Measurements from ENCODE around the gene LRRC55. TPM values are rescaled to one million over a fixed set of nuclear protein-coding genes. Genes with fewer than 3 reads are reported as not detected.

LRRC55 gene, protein sequence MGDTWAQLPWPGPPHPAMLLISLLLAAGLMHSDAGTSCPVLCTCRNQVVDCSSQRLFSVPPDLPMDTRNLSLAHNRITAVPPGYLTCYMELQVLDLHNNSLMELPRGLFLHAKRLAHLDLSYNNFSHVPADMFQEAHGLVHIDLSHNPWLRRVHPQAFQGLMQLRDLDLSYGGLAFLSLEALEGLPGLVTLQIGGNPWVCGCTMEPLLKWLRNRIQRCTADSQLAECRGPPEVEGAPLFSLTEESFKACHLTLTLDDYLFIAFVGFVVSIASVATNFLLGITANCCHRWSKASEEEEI
- total RNA-seq (2014; rRNA removed; shearing (Covaris generic)) = not detected in 2 replicates

GRCh38 chr11:57181678-57182305, at the start of gene LRRC55:
Gene LRRC55 (plus strand): TSS chr11:57181953. CDS start chr11:57182023, 70 bp downstream.

DNA sequence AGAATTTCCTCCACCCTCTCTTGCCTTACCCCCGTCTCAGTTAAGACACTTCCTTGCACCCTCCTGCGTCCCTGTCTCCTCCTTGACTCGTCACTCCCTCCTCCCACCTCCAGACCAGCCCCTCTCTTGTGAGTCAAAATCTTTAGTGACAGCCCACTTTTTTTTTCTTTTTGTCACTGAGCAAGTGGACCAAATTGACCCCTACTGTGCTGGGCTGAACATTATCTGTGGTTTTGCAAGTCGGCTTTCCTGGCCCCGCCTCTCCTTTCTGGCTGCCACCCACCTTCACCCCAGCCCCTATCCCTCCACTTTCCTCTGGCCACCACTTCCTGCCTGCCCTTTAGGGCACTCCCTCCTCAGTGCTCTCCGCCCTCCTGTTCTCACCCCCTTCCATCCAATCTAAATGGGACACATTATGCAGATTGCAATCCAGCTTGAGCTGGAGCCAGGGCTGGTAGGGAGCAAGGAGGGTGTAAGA, 55.5 kb downstream of the LRRC55 start, which contains the start of gene APLNR:
APLNR (minus strand) TSS at position 47 of the 478 bp plus-strand sequence. CDS start 246 bp downstream, outside the sequence.

Other genes with a start within 250 kb of the LRRC55 start
- not detected in 2 replicates for gene OR5AK2, start 193.0 kb upstream of the LRRC55 start, total RNA-seq (2014; rRNA removed; shearing (Covaris generic))
- gene APLNR, start 55.3 kb downstream of the LRRC55 start, total RNA-seq (2014; rRNA removed; shearing (Covaris generic)) = not detected in 2 replicates
- gene TNKS1BP1, start 143.0 kb downstream of the LRRC55 start, total RNA-seq (2014; rRNA removed; shearing (Covaris generic)) = 63.2 and 72.4 TPM in 2 replicates
- 340 and 353 TPM in 2 replicates for gene SSRP1, start 153.9 kb downstream of the LRRC55 start, total RNA-seq (2014; rRNA removed; shearing (Covaris generic))
- gene P2RX3, start 156.4 kb downstream of the LRRC55 start, total RNA-seq (2014; rRNA removed; shearing (Covaris generic)) = not detected in 2 replicates
- not detected in 2 replicates for gene PRG3, start 199.2 kb downstream of the LRRC55 start, total RNA-seq (2014; rRNA removed; shearing (Covaris generic))
- 0.58 and 0.64 TPM in 2 replicates for gene PRG2, start 208.7 kb downstream of the LRRC55 start, total RNA-seq (2014; rRNA removed; shearing (Covaris generic))
- 110 and 116 TPM in 2 replicates for gene SLC43A3, start 245.2 kb downstream of the LRRC55 start, total RNA-seq (2014; rRNA removed; shearing (Covaris generic))

Data from A375 (cell line).